Astrocyte of the spinal cord (primary cell): ENCODE measurements around the gene NDUFS1.

ENCODE experiments used
- DNase-seq: peaks from one replicate; pipeline ENCODE4 v3.0.0; 2011; ENCODE audit warnings: low read depth, low spot score
- H3K4me3 ChIP-seq: 2 replicates; pipeline ENCODE4 v1.5.1; 2011; ENCODE audit warnings: low read depth, mild to moderate bottlenecking, low read length, moderate library complexity
- CTCF ChIP-seq: IDR thresholded peaks from 2 replicates; pipeline ENCODE4 v1.5.1; 2012; ENCODE audit warnings: low read depth, mild to moderate bottlenecking, low read length, inconsistent platforms
- in situ Hi-C: cut with HindIII; loops from 2 replicates; pipeline ENCODE4 v1.10.0; 2017; ENCODE audit warnings: low sequenced_read_pairs

The NDUFS1 gene

GRCh38 chr2:206068207-206068606, 91.0 kb downstream of the NDUFS1 start:
- H3K4me3 ChIP-seq: no peak overlapping the region
- DNase-seq: no peak
- in situ Hi-C loops: no loop called here
- no peak for TF ChIP-seq CTCF
